Measurements from ENCODE around the gene RUNX1.

GRCh38 chr21:34806423-34806822 lies 242.7 kb downstream of the RUNX1 start:
- TF ChIP-seq SP5 (CRISPR knock-in tag; IDR thresholded peaks at IDR 0.05; ENCODE audit: borderline replicate concordance, low read depth) = no peak
- TF ChIP-seq ATF3 (CRISPR knock-in tag; IDR thresholded peaks at IDR 0.05) = no peak
- TF ChIP-seq RNF2 (conservative IDR thresholded peaks at IDR 0.05; ENCODE audit: low read depth) = no peak
- no peak for TF ChIP-seq HINFP (CRISPR knock-in tag; IDR thresholded peaks at IDR 0.05; ENCODE audit: low read depth)
- TF ChIP-seq DZIP1 (CRISPR knock-in tag; IDR thresholded peaks at IDR 0.05) = no peak
- no peak for TF ChIP-seq CAMTA2 (CRISPR knock-in tag; IDR thresholded peaks at IDR 0.05; ENCODE audit: borderline replicate concordance)

Data from HepG2 (cell line).